GM19351 (cell line): ENCODE results near the gene SLC28A3.
"Not testable (repeated sequence)": the region's sequence is repeated elsewhere in the genome, so short reads cannot be mapped to it uniquely, and the experiment has no call there.

Experiments
- ATAC-seq: cut with Tn5 transposase; IDR thresholded peaks from one replicate; pipeline ENCODE4 v1.9.1; 2021; ENCODE audit warnings: mild to moderate bottlenecking, moderate library complexity; ENCODE audit not compliant: unreplicated experiment

Gene SLC28A3, protein sequence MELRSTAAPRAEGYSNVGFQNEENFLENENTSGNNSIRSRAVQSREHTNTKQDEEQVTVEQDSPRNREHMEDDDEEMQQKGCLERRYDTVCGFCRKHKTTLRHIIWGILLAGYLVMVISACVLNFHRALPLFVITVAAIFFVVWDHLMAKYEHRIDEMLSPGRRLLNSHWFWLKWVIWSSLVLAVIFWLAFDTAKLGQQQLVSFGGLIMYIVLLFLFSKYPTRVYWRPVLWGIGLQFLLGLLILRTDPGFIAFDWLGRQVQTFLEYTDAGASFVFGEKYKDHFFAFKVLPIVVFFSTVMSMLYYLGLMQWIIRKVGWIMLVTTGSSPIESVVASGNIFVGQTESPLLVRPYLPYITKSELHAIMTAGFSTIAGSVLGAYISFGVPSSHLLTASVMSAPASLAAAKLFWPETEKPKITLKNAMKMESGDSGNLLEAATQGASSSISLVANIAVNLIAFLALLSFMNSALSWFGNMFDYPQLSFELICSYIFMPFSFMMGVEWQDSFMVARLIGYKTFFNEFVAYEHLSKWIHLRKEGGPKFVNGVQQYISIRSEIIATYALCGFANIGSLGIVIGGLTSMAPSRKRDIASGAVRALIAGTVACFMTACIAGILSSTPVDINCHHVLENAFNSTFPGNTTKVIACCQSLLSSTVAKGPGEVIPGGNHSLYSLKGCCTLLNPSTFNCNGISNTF

DNA sequence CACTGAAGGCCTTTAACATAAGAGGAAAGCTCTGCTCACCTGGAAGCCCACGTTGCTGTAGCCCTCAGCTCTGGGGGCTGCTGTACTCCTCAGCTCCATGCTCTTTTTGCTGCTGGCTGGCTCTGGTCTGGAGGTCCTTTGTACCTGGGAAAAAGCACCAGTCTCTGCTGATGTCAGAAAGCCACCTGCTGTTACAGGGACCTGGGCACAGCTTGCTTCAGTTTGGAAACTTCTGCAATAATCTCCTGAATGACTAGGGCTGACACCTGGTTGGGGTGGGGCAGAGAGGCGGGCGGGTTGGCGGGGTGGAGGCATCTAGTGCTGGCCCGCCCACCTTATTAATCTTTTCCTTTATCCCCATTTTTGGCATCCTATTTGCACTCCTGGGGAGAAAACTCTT, at the start of gene SLC28A3:
SLC28A3 (minus strand) TSS at position 224 of the 400 bp plus-strand sequence; CDS start at position 99, 125 bp downstream.
- no peak for ATAC-seq

GRCh38 chr9:84390254-84390653, 49.7 kb upstream of the SLC28A3 start:
- not testable (repeated sequence) for ATAC-seq

GRCh38 chr9:84387821-84388220, 47.3 kb upstream of the SLC28A3 start:
- ATAC-seq = no peak

DNA sequence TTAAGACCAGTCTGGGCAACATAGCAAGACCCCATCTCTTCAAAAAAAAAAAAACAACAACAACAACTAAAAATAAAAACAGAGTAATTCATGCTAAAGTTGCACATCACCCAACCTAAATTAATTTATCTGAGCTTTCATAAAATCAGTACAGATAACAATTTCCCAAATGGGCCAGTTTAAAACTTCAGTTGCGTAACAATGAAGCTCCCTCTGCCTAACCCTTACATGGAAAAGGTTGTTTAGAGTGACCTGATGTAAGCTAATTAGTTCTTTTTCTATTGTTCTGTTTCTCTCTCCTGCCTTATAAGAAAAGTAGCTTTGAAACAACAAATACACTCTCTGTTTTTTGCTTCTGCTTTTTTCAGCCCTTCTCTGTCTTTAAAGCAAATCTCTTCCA, 46.2 kb upstream of the SLC28A3 start:
- ATAC-seq = no peak

DNA sequence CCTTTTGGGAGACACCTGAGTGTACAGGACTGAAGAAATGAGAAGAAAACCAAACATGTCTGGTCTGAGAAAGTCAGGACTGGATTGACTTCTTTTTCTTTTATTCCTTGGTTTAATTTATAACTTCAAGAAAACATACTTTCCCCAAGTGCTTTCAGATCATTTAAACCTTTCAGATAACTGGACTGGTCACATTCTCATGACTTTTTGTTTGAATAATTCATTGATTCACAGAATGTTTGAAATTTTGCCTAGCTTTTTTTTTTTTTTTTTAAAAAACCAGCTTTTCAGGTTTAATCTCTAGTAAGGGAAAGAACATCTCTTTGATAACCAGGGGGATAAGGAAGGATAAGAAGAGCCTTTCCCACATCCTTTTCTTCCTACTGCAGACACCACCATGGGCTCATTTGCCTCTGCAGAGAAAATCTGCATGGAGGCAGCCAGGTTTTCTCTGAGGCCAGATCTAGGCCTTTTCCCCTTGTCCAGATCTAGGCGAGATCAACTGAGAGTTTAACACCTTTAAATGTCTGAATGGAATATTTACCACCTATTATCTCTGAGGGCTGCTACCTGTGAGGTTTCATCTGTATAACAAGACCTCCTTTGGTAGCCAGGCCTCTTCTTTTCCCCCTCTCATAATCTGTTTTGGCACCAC, 45.0 kb upstream of the SLC28A3 start:
- no peak for ATAC-seq

DNA sequence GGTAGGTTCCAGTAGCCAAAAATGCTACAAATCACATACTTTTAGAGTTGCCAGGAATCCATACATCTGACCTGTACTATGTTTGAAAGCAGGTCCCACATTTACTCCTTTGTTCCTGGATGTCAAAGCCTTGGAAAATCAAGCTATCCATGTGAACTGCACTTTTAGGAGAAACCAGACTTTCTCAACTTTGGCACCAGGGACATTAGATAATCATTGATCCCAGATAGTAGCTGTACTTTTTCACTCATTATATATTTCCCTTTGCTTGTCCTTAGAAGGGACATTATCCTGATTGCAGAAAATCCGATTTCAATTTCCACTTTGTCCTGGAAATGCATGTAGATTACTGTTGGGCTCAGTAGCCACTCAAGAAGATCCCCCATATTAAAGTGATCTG, 44.1 kb upstream of the SLC28A3 start:
- ATAC-seq = no peak

DNA sequence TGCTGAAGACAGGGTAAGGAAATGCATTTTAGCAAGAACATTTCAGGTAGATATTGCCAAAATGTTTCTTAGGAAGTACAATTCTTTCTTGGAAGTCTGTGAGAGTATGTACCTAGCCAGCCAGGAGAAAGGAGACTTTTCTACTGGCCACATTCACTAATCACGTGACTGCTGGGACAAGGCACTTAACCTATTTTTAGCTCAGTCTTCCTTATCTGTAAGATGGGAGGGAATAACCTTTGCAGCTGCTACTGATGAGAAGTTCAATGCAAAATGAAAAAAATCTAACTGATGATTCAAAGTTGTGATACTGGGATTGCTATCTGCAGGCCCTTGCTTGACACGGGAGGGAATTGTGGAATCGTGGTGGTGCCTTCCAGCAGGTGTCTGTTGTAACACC, 42.6 kb upstream of the SLC28A3 start:
- no peak for ATAC-seq

DNA sequence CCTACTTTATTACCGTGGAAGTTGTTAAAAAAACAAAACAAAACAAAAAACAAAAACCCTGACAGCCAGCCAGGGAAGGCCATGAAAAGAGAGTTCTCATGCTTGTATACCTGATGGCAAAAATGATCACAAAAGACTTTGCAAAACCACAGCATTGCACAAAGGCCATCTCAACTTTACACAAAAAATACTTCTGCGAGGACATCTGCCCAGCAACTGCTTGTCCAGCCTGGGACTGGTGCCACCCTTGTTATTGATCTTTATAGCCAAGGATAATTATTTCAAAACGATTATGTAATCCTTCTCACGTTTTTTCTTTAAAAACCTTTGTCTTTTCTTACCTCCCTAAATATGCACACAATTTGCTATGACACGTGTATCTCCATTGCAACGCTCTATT, 42.2 kb upstream of the SLC28A3 start:
- no peak for ATAC-seq

- ATAC-seq = no peak
Measured at GRCh38 chr9:84381508-84381907, 41.0 kb upstream of the SLC28A3 start.

DNA sequence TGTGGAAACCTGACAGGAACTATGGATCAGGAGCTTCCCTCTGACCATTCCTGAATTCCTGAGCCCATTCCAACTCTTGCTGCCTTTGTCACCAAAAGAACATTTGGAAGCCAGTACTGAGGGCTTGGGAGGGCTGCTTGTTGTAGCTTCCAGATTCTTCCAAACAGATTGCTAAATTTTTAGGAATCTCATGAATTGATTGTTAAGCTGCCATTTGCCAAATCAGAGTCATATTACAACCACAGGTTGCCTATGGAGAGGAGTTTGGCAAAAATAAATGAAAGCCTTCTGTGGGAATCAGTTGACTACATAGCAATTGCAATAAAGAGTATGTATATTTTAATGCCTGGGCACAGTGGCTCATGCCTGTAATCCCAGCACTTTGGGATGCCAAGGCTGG, 39.2 kb upstream of the SLC28A3 start:
- ATAC-seq = no peak

- no peak for ATAC-seq
Measured at GRCh38 chr9:84375954-84376353, 35.4 kb upstream of the SLC28A3 start.

GRCh38 chr9:84374516-84374915, 34.0 kb upstream of the SLC28A3 start:
- ATAC-seq = no peak

- ATAC-seq = no peak
Measured at GRCh38 chr9:84374013-84374412, 33.5 kb upstream of the SLC28A3 start.

GRCh38 chr9:84371737-84372136, 31.2 kb upstream of the SLC28A3 start:
- ATAC-seq = no peak

GRCh38 chr9:84368601-84369000, 28.0 kb upstream of the SLC28A3 start:
- no peak for ATAC-seq

- not testable (repeated sequence) for ATAC-seq
Measured at GRCh38 chr9:84367726-84368125, 27.2 kb upstream of the SLC28A3 start.

DNA sequence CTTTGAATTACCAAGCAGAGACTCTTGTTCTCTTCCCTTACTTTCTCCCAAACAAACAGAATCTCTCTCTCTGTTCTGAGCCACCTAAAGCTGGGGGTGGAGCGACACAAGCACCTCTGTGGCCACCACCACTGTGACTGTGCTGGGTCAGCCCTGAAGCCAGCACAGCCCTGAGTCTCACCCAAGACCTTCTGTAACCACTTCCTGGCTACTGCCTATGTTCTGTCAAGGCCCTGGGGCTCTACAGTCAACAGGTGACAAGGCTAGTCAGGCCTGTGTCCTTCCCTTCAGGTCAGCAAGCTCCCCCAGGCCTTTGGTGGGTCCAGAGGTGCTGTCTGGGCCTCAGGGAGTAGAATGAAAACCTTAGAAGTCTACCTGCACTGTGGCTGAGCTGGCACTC, 26.1 kb upstream of the SLC28A3 start:
- ATAC-seq = no peak

GRCh38 chr9:84364894-84365490, 24.4 kb upstream of the SLC28A3 start:
- ATAC-seq = not testable (repeated sequence)

DNA sequence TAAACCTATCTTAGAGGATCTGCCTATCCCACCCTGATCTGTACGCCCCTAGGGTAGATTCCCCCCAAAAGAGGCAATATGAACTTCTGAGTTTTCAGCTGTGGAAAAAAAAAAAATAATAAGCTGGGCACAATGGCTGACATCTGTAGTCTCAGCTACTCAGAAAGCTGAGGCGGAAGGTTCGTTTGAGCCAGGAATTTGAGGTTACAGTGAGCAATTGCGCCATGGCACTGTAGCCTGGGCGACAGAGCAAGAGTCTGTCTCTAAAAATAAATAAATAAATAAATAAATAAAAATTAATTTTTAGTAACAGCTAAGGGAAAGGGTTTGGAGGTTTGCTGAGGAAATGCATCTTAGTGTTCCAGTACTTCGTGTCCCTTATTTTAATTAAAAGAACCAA, 21.1 kb upstream of the SLC28A3 start:
- no peak for ATAC-seq

- ATAC-seq = no peak
Measured at GRCh38 chr9:84357275-84357674, 16.7 kb upstream of the SLC28A3 start.

- ATAC-seq = no peak
Measured at GRCh38 chr9:84354035-84354434, 13.5 kb upstream of the SLC28A3 start.
